ENCODE results near the gene ARHGAP40. TPM values are rescaled to one million over a fixed set of nuclear protein-coding genes. Genes with fewer than 3 reads are reported as not detected.

Gene ARHGAP40
- total and polyA plus RNA-seq, 9 of the 15 experiments (the other 6 are each of a cell fraction or from before 2014, with no cell fraction given): not detected

DNA sequence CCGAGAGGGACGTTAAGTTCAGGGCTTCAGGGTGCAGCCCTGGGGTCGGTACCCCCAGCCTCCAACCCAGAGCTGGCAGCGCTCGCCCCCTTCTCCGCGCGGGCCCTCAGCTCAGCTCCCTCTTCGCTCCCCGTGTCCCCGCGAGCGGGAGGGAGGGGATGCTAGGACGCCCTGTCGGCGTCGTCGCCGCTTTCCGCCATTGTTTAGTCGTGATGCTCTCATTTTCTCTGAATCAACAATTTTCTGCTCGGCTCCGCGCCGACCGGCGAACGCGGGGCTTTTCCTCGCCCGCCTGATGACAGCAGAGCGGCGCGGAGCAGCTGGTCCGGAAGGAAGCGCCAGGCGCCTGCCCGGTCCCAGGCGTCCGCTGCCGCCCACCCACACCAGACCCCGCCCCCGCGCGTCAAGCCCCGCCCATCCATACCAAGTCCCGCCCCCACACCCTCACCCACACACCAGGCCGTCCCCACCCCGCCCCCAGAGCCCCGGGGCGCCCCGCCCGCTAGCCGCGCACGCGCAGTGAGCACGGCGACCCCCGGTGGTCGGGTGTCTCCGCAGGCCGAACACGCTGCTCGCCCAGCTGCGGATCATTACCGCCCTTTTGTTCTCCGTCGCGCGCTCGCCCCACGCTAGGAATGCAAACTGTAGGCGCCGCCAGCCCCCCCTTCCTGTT, 72.6 kb downstream of the ARHGAP40 start (continued):
- no peak for TF ChIP-seq MEF2A (IDR thresholded peaks at IDR 0.05; ENCODE audit: control insufficient read depth, low read depth, low read length)
- TF ChIP-seq ZNF76 (CRISPR knock-in tag; IDR thresholded peaks at IDR 0.05; ENCODE audit: borderline replicate concordance): no peak
- no peak for TF ChIP-seq CBFB (CRISPR knock-in tag; IDR thresholded peaks at IDR 0.05)
- TF ChIP-seq, protein P1, sequence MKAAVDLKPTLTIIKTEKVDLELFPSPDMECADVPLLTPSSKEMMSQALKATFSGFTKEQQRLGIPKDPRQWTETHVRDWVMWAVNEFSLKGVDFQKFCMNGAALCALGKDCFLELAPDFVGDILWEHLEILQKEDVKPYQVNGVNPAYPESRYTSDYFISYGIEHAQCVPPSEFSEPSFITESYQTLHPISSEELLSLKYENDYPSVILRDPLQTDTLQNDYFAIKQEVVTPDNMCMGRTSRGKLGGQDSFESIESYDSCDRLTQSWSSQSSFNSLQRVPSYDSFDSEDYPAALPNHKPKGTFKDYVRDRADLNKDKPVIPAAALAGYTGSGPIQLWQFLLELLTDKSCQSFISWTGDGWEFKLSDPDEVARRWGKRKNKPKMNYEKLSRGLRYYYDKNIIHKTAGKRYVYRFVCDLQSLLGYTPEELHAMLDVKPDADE (conservative IDR thresholded peaks at IDR 0.05; ENCODE audit: control insufficient read depth, low read depth, low read length): no peak; the same call in 1 of the 2 replicates
- no peak for TF ChIP-seq NR3C1 (CRISPR knock-in tag; IDR thresholded peaks at IDR 0.05)
- TF ChIP-seq ZNF133 (CRISPR knock-in tag; IDR thresholded peaks at IDR 0.05): no peak
- TF ChIP-seq, protein P2, sequence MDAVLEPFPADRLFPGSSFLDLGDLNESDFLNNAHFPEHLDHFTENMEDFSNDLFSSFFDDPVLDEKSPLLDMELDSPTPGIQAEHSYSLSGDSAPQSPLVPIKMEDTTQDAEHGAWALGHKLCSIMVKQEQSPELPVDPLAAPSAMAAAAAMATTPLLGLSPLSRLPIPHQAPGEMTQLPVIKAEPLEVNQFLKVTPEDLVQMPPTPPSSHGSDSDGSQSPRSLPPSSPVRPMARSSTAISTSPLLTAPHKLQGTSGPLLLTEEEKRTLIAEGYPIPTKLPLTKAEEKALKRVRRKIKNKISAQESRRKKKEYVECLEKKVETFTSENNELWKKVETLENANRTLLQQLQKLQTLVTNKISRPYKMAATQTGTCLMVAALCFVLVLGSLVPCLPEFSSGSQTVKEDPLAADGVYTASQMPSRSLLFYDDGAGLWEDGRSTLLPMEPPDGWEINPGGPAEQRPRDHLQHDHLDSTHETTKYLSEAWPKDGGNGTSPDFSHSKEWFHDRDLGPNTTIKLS (IDR thresholded peaks at IDR 0.05; ENCODE audit: borderline replicate concordance, low read depth): no peak
- TF ChIP-seq MTA1 (IDR thresholded peaks at IDR 0.05; ENCODE audit: borderline replicate concordance): no peak
- TF ChIP-seq, protein P3, sequence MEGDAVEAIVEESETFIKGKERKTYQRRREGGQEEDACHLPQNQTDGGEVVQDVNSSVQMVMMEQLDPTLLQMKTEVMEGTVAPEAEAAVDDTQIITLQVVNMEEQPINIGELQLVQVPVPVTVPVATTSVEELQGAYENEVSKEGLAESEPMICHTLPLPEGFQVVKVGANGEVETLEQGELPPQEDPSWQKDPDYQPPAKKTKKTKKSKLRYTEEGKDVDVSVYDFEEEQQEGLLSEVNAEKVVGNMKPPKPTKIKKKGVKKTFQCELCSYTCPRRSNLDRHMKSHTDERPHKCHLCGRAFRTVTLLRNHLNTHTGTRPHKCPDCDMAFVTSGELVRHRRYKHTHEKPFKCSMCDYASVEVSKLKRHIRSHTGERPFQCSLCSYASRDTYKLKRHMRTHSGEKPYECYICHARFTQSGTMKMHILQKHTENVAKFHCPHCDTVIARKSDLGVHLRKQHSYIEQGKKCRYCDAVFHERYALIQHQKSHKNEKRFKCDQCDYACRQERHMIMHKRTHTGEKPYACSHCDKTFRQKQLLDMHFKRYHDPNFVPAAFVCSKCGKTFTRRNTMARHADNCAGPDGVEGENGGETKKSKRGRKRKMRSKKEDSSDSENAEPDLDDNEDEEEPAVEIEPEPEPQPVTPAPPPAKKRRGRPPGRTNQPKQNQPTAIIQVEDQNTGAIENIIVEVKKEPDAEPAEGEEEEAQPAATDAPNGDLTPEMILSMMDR (IDR thresholded peaks at IDR 0.05 in 2 of 3, conservative IDR thresholded peaks at IDR 0.05 in 1 of 3; ENCODE audit: insufficient read depth in 2 of 3, low read depth in 1 of 3, low read length in 3 of 3): no peak
- TF ChIP-seq ELF1 (tag; IDR thresholded peaks at IDR 0.05): no peak
- no peak for TF ChIP-seq FOXA1 (IDR thresholded peaks at IDR 0.05; ENCODE audit: borderline replicate concordance)
- TF ChIP-seq GATAD2A (IDR thresholded peaks at IDR 0.05): no peak
- no peak for TF ChIP-seq CBX1 (IDR thresholded peaks at IDR 0.05; ENCODE audit: low read depth)
- no peak for TF ChIP-seq RBM25 (IDR thresholded peaks at IDR 0.05; ENCODE audit: low read depth, low read length, severe bottlenecking)
- TF ChIP-seq SRSF9 (IDR thresholded peaks at IDR 0.05; ENCODE audit: borderline replicate concordance, low read depth, low read length): no peak
- TF ChIP-seq RBFOX2 (IDR thresholded peaks at IDR 0.05; ENCODE audit: low read depth, low read length): peak; percentile 82
- no peak for TF ChIP-seq ILK (tag; IDR thresholded peaks at IDR 0.05; ENCODE audit: borderline replicate concordance, low read depth)
- no peak for TF ChIP-seq ZNF224 (CRISPR knock-in tag; IDR thresholded peaks at IDR 0.05)
- TF ChIP-seq, protein P4, sequence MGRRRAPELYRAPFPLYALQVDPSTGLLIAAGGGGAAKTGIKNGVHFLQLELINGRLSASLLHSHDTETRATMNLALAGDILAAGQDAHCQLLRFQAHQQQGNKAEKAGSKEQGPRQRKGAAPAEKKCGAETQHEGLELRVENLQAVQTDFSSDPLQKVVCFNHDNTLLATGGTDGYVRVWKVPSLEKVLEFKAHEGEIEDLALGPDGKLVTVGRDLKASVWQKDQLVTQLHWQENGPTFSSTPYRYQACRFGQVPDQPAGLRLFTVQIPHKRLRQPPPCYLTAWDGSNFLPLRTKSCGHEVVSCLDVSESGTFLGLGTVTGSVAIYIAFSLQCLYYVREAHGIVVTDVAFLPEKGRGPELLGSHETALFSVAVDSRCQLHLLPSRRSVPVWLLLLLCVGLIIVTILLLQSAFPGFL (CRISPR knock-in tag; IDR thresholded peaks at IDR 0.05): no peak
- no peak for TF ChIP-seq OTX1 (CRISPR knock-in tag; IDR thresholded peaks at IDR 0.05)
- no peak for TF ChIP-seq IFI16 (CRISPR knock-in tag; IDR thresholded peaks at IDR 0.05)
- peak; percentile 39; the same call in 1 of the 2 replicates for TF ChIP-seq CTBP1 (IDR thresholded peaks at IDR 0.05; ENCODE audit: borderline replicate concordance)
- TF ChIP-seq, protein P5, sequence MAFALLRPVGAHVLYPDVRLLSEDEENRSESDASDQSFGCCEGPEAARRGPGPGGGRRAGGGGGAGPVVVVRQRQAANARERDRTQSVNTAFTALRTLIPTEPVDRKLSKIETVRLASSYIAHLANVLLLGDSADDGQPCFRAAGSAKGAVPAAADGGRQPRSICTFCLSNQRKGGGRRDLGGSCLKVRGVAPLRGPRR (CRISPR knock-in tag; IDR thresholded peaks at IDR 0.05): no peak
- TF ChIP-seq CAMTA2 (CRISPR knock-in tag; conservative IDR thresholded peaks at IDR 0.05): no peak

Measured in K562 (cell line).